HG03097 (cell line): ENCODE data around the gene KRT2.

Experiments used
- ATAC-seq: cut with Tn5 transposase; IDR thresholded peaks from one replicate; pipeline ENCODE4 v1.9.1; 2021; ENCODE audit not compliant: unreplicated experiment, low FRiP score

KRT2 gene

GRCh38 chr12:52602552-52602951, 49.5 kb downstream of the KRT2 start:
- no peak for ATAC-seq

GRCh38 chr12:52601671-52602070, 50.3 kb downstream of the KRT2 start:
- no peak for ATAC-seq

- no peak for ATAC-seq
Observed at GRCh38 chr12:52600941-52601481, 51.0 kb downstream of the KRT2 start, which contains the start of gene KRT72. Gene KRT72 (minus strand): TSS chr12:52601463. CDS start chr12:52601452, 11 bp downstream.

- no peak for ATAC-seq
Observed at GRCh38 chr12:52600475-52600874, 51.5 kb downstream of the KRT2 start.

GRCh38 chr12:52600071-52600470, 51.9 kb downstream of the KRT2 start:
- no peak for ATAC-seq

- no peak for ATAC-seq
Observed at GRCh38 chr12:52598966-52599365, 53.0 kb downstream of the KRT2 start.
